GM12878 (cell line): Measurements from ENCODE around the gene SHROOM4. TPM values are rescaled to one million over a fixed set of nuclear protein-coding genes. Genes with fewer than 3 reads are reported as not detected.

ENCODE experiments used
- ATAC-seq: fragments of 200-7000 bp; cut with Tn5 transposase; 3 replicates; pipeline ENCODE4 v1.9.1; 2020; ENCODE audit warnings: mild to moderate bottlenecking, moderate library complexity
- BruUV-seq: library from RNA; stranded (reverse); fragments of 400-500 nt; replicated peaks from 2 replicates; lab custom pipeline; 2021; lab: Mats Ljungman, UMichigan
- CTCF ChIA-PET: fragments of 300-600 bp; sonication (Branson Sonifier 250); formaldehyde crosslinking; extraction: SDS; loops from one replicate; lab custom pipeline; 2021; ENCODE audit warnings: inconsistent platforms; lab: Yijun Ruan, JAX
- POLR2A ChIA-PET: fragments of 350-600 bp; formaldehyde crosslinking; extraction: SDS; loops from one replicate; lab custom pipeline; 2021; ENCODE audit warnings: inconsistent platforms; lab: Charles Lee
- RAD21 ChIA-PET: fragments of 300-600 bp; sonication (Branson Sonifier 250); formaldehyde crosslinking; loops from one replicate; lab custom pipeline; 2023; ENCODE audit warnings: antibody characterized with exemption; ENCODE audit not compliant: unreplicated experiment; lab: Charles Lee
- SMC1A ChIA-PET: fragments of 300-600 bp; sonication (Branson Sonifier 250); formaldehyde crosslinking; loops from one replicate; lab custom pipeline; 2023; ENCODE audit not compliant: unreplicated experiment, uncharacterized antibody; lab: Charles Lee
- DNase-seq: peaks from one replicate; pipeline ENCODE4 v3.0.0-alpha.2; 2011; ENCODE audit warnings: low read depth, low spot score
- FAIRE-seq: peaks from 3 replicates; lab custom pipeline; 2011; peaks lifted over from hg19 to GRCh38; lab: Jason Lieb, UNC
- H2AFZ ChIP-seq: 2 replicates; pipeline ENCODE4 v1.6.0; 2011; ENCODE audit warnings: low read depth, low read length, control low read depth; ENCODE audit not compliant: control insufficient read depth
- H3K27ac ChIP-seq: 2 replicates; pipeline ENCODE4 v1.5.1; 2011; ENCODE audit warnings: control low read depth; ENCODE audit not compliant: control insufficient read depth, insufficient read depth
- H3K27me3 ChIP-seq, 2 experiments: replicated peaks in 1 of 2; 2 replicates each; pipeline versions ENCODE4 v1.6.0 to v1.6.1; 2011; ENCODE audit warnings: low read length in 1 of 2; ENCODE audit not compliant: control insufficient read depth in 2 of 2, insufficient read depth in 2 of 2
- H3K36me3 ChIP-seq, 2 experiments: 2 replicates each; pipeline ENCODE4 v1.5.1; 2011; ENCODE audit warnings: low read length in 1 of 2; ENCODE audit not compliant: control insufficient read depth in 2 of 2, insufficient read depth in 2 of 2
- H3K4me1 ChIP-seq: 2 replicates; pipeline ENCODE4 v1.6.1; 2011; ENCODE audit warnings: mild to moderate bottlenecking, low read length, moderate library complexity, mixed read lengths; ENCODE audit not compliant: control insufficient read depth, insufficient read depth
- H3K4me2 ChIP-seq: 2 replicates; pipeline ENCODE4 v1.6.0; 2011; ENCODE audit warnings: control low read depth; ENCODE audit not compliant: control insufficient read depth, insufficient read depth
- H3K4me3 ChIP-seq: fragments of 200-600 bp; sonication (generic); 2 replicates; pipeline ENCODE4 v1.5.1; 2016
- H3K79me2 ChIP-seq: 2 replicates; pipeline ENCODE4 v1.6.0; 2011; ENCODE audit warnings: low read length; ENCODE audit not compliant: control insufficient read depth, insufficient read depth
- H3K9ac ChIP-seq: 2 replicates; pipeline ENCODE4 v1.8.0; 2011; ENCODE audit warnings: low read length, control low read depth, mixed read lengths; ENCODE audit not compliant: control insufficient read depth, insufficient read depth
- H3K9me3 ChIP-seq: replicated peaks from 3 replicates; pipeline ENCODE4 v1.5.1; 2011; ENCODE audit warnings: mild to moderate bottlenecking, low read length; ENCODE audit not compliant: control insufficient read depth, insufficient read depth
- H4K20me1 ChIP-seq: 2 replicates; pipeline ENCODE4 v1.6.0; 2011; ENCODE audit not compliant: control insufficient read depth, insufficient read depth
- ATF2 ChIP-seq: IDR thresholded peaks from 2 replicates; pipeline ENCODE4 v1.6.1; 2012; ENCODE audit warnings: low read length, inconsistent platforms
- BACH1 ChIP-seq: fragments of 450-650 bp; IDR thresholded peaks from 2 replicates; pipeline ENCODE4 v1.6.1; 2017; ENCODE audit warnings: mild to moderate bottlenecking, borderline replicate concordance
- CHD2 ChIP-seq: IDR thresholded peaks from 2 replicates; pipeline ENCODE4 v1.6.1; 2011; ENCODE audit warnings: low read depth, low read length, improper control_type of control experiment, borderline replicate concordance
- EP300 ChIP-seq, 2 experiments: fragments of 150-350 bp in 1 of 2; IDR thresholded peaks; 2 replicates each; pipeline ENCODE4 v1.6.1; 2011 to 2012; ENCODE audit warnings: low read depth in 2 of 2, low read length in 2 of 2, borderline replicate concordance in 1 of 2, improper control_type of control experiment in 1 of 2, inconsistent platforms in 1 of 2; ENCODE audit not compliant: control insufficient read depth in 1 of 2
- EZH2 ChIP-seq: IDR thresholded peaks from 2 replicates; pipeline ENCODE4 v1.6.1; 2012; ENCODE audit warnings: low read depth, mild to moderate bottlenecking, control low read depth, inconsistent platforms, low read length, borderline replicate concordance; ENCODE audit not compliant: control insufficient read depth
- GATAD2B ChIP-seq: fragments of 450-650 bp; conservative IDR thresholded peaks from 2 replicates; pipeline ENCODE4 v1.6.1; 2017; ENCODE audit warnings: low read depth, mild to moderate bottlenecking, moderate library complexity
- HDGF ChIP-seq: fragments of 450-650 bp; IDR thresholded peaks from 2 replicates; pipeline ENCODE4 v1.6.1; 2016; ENCODE audit warnings: antibody characterized with exemption
- NR2C1 ChIP-seq: fragments of 450-650 bp; IDR thresholded peaks from 2 replicates; pipeline ENCODE4 v1.6.1; 2017; ENCODE audit warnings: antibody characterized with exemption, mild to moderate bottlenecking, moderate library complexity
- PAX5 ChIP-seq: IDR thresholded peaks from 2 replicates; pipeline ENCODE4 v1.6.1; 2011; ENCODE audit warnings: low read depth, low read length, borderline replicate concordance
- POLR2AphosphoS2 ChIP-seq: IDR thresholded peaks from 2 replicates; pipeline ENCODE4 v1.6.1; 2011; ENCODE audit warnings: low read depth, mild to moderate bottlenecking, low read length, improper control_type of control experiment, moderate library complexity
- RELA ChIP-seq: fragments of 450-650 bp; IDR thresholded peaks from 2 replicates; pipeline ENCODE4 v1.8.0; 2014; ENCODE audit warnings: borderline replicate concordance; ENCODE audit not compliant: partially characterized antibody
- SMAD5 ChIP-seq: IDR thresholded peaks from 2 replicates; pipeline ENCODE4 v1.6.1; 2016; ENCODE audit warnings: antibody characterized with exemption, low read depth
- SMC3 ChIP-seq: IDR thresholded peaks from 2 replicates; pipeline ENCODE4 v1.6.1; 2011; ENCODE audit warnings: low read length, improper control_type of control experiment, borderline replicate concordance
- SREBF1 ChIP-seq: IDR thresholded peaks from 2 replicates; pipeline ENCODE4 v1.6.1; 2012; ENCODE audit warnings: mild to moderate bottlenecking, low read length
- SUZ12 ChIP-seq: fragments of 200-600 bp; sonication (generic); IDR thresholded peaks from one replicate; pipeline ENCODE4 v1.6.1; 2018; ENCODE audit warnings: antibody characterized with exemption, mild to moderate bottlenecking; ENCODE audit not compliant: unreplicated experiment
- TCF3 ChIP-seq: IDR thresholded peaks from 2 replicates; pipeline ENCODE4 v1.6.1; 2012; ENCODE audit warnings: low read depth, mild to moderate bottlenecking, low read length, borderline replicate concordance; ENCODE audit not compliant: insufficient read depth
- ZNF622 ChIP-seq: fragments of 450-650 bp; IDR thresholded peaks from 2 replicates; pipeline ENCODE4 v1.6.1; 2017; ENCODE audit warnings: mild to moderate bottlenecking, inconsistent platforms
- WGBS: methylation state at CpG from one replicate; pipeline ENCODE4 v1.1.6; 2016; ENCODE audit warnings: low lambda C conversion rate; ENCODE audit not compliant: insufficient replicate concordance, insufficient coverage; ENCODE audit errors: missing lambda C conversion rate; 5-methylcytosine and 5-hydroxymethylcytosine counted together
- in situ Hi-C: fragments of 300-500 bp; cut with MboI; formaldehyde crosslinking; loops from 9 replicates; pipeline ENCODE4 v1.14.3; 2018; ENCODE audit warnings: mixed read lengths
- intact Hi-C: fragments of 100-400 bp; cut with micrococcal nuclease; formaldehyde crosslinking; loops from one replicate; pipeline ENCODE4 v1.14.2; 2022; ENCODE audit not compliant: unreplicated experiment
- polyA plus RNA-seq, 11 experiments: library from polyadenylated mRNA; depleted of rRNA in 4 of 11; unstranded in 6 of 11; stranded (reverse) in 5 of 11; fragments of >200 nt; fragmentation: Nextera tagmentation in 4 of 11; fragmentation: Illumina TruSeq in 1 of 11; extraction: Ambion mirVana in 4 of 11; extraction: Trizol in 1 of 11; gene quantifications; 1 replicate in 1 of 11; 2 replicates in 10 of 11; pipeline versions ENCODE4 v1.2.1 to v1.2.3, GENCODE V29; 2011 to 2016; ENCODE audit warnings: inconsistent platforms in 2 of 11, missing spikeins in 2 of 11, low read depth in 1 of 11
- total RNA-seq, 4 experiments: library from RNA; depleted of rRNA in 3 of 4; stranded (reverse); fragments of >200 nt in 3 of 4; fragmentation: Illumina TruSeq in 1 of 4; extraction: Trizol in 1 of 4; gene quantifications; 2 replicates each; pipeline versions ENCODE4 v1.2.1 to v1.2.3, GENCODE V29; 2013 to 2021

Gene SHROOM4
- total and polyA plus RNA-seq, 10 of the 15 experiments (the other 5 are each of a cell fraction or from before 2014, with no cell fraction given): 0.01 to 0.03 TPM; not detected in 8

GRCh38 chrX:50818986-50819385 is 5.0 kb upstream of the SHROOM4 start:
- no peak overlapping the region for H3K4me2 ChIP-seq
- WGBS: 0% methylated on average over 1 of the region's 1 CpG
- no peak for ATAC-seq
- no peak overlapping the region for H2AFZ ChIP-seq
- FAIRE-seq: no peak
- intact Hi-C loops (no loop called here), in situ Hi-C loops (no loop called here)
- H4K20me1 ChIP-seq: no peaks in the 10 kb centered on the region
- no peaks in the 10 kb centered on the region for H3K79me2 ChIP-seq
- no peaks in the 10 kb centered on the region for H3K4me1 ChIP-seq
- H3K4me3 ChIP-seq: no peak overlapping the region
- no peak overlapping the region for H3K9ac ChIP-seq
- CTCF ChIA-PET: no interaction called here
- no peak for DNase-seq
- no peaks in the 10 kb centered on the region; a peak in 1 of 4 replicates for H3K27me3 ChIP-seq
- no peak overlapping the region for H3K27ac ChIP-seq
- POLR2A ChIA-PET: no interaction called here
- no TSS peak for BruUV-seq
- RAD21 ChIA-PET: no interaction called here
- SMC1A ChIA-PET: interaction anchor here (0.6 to 1.1 kb wide), 2 partner anchors 19 to 284 kb away, joined by 3 read pairs; no protein-coding TSS in a partner anchor
- H3K9me3 ChIP-seq: no peaks in the 10 kb centered on the region
- TF ChIP-seq TCF3: no peak
- TF ChIP-seq NR2C1: no peak
- no peak for TF ChIP-seq RELA
- no peak for TF ChIP-seq HDGF
- TF ChIP-seq ZNF622: no peak
- no peak for TF ChIP-seq POLR2AphosphoS2
- no peak for TF ChIP-seq CHD2
- TF ChIP-seq ATF2: no peak
- no peak for TF ChIP-seq SREBF1
- no peak for TF ChIP-seq SUZ12
- TF ChIP-seq GATAD2B: no peak
- TF ChIP-seq BACH1: no peak
- TF ChIP-seq SMAD5: no peak
- TF ChIP-seq PAX5: no peak
- TF ChIP-seq EZH2: no peak
- TF ChIP-seq EP300 (IDR thresholded peaks at IDR 0.05; ENCODE audit: borderline replicate concordance in 1 of 2, control insufficient read depth in 1 of 2, low read depth in 2 of 2, low read length in 2 of 2): no peak
- TF ChIP-seq SMC3: no peak
- H3K36me3 ChIP-seq: no peaks in the 10 kb centered on the region
